Cardiac muscle cell (in vitro differentiated cells and primary cell): Measurements from ENCODE around the gene CHM. TPM values are rescaled to one million over a fixed set of nuclear protein-coding genes. Genes with fewer than 3 reads are reported as not detected.

Experiments
- DNase-seq, 2 donors: peaks; one replicate each; pipeline versions ENCODE4 v3.0.0 to v3.0.0-alpha.2; 2010 to 2017; ENCODE audit warnings: low read depth in 1 of 2, low spot score in 1 of 2
- H3K27ac ChIP-seq: fragments of 200-600 bp; sonication (generic); 2 replicates; pipeline ENCODE4 v1.5.1; 2016
- H3K27me3 ChIP-seq: fragments of 200-600 bp; sonication (generic); 2 replicates; pipeline ENCODE4 v1.6.0; 2016; ENCODE audit warnings: control low read depth
- H3K36me3 ChIP-seq: fragments of 200-600 bp; sonication (generic); 2 replicates; pipeline ENCODE4 v1.5.1; 2016; ENCODE audit warnings: control low read depth
- H3K4me1 ChIP-seq: fragments of 200-600 bp; sonication (generic); 2 replicates; pipeline ENCODE4 v1.8.1; 2017; ENCODE audit warnings: low read depth, mild to moderate bottlenecking, mixed run types
- H3K4me3 ChIP-seq: fragments of 200-600 bp; sonication (generic); 2 replicates; pipeline ENCODE4 v1.5.1; 2016; ENCODE audit warnings: mild to moderate bottlenecking
- H3K9me3 ChIP-seq: fragments of 200-600 bp; sonication (generic); 2 replicates; pipeline ENCODE4 v1.5.1; 2017; ENCODE audit warnings: low read depth, mild to moderate bottlenecking, control low read depth
- polyA plus RNA-seq: library from polyadenylated mRNA; unstranded; fragments of >200 nt; fragmentation: Nextera tagmentation; extraction: Ambion mirVana; gene quantifications from 2 replicates; pipeline ENCODE4 v1.2.1, GENCODE V29; 2016
- total RNA-seq: library from RNA; depleted of rRNA; stranded (reverse); fragments of >200 nt; gene quantifications from 2 replicates; pipeline ENCODE4 v1.2.3, GENCODE V29; 2016
- TF ChIP-seq, protein P1 (sequence below): IDR thresholded peaks from 2 replicates; pipeline ENCODE4 v1.5.1; 2012; ENCODE audit warnings: low read depth, mild to moderate bottlenecking, low read length

CHM gene
- total and polyA plus RNA-seq, 2 experiments from 2014 or later: 8.7 to 12.4 TPM

DNA sequence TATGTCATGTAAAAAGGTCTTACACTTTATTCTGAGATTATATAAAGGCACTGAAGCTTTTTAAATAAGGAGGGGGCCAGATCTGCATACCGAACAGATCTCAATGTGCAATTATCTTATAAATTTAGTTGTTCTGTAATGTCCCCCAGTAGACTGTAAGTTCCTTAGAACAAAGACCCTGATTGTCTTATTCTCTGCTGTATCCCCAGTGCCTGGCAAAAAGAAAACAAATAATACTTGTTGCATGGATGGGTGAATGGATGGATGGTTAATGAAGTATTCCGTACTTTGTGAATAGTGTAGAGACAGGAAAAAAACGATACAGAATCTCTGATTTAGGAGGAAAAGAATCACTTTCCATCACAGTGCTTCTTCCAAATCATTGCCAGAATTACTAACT is 141.5 kb downstream of the CHM start:
- no peaks in the 10 kb centered on the region for H3K27me3 ChIP-seq

DNA sequence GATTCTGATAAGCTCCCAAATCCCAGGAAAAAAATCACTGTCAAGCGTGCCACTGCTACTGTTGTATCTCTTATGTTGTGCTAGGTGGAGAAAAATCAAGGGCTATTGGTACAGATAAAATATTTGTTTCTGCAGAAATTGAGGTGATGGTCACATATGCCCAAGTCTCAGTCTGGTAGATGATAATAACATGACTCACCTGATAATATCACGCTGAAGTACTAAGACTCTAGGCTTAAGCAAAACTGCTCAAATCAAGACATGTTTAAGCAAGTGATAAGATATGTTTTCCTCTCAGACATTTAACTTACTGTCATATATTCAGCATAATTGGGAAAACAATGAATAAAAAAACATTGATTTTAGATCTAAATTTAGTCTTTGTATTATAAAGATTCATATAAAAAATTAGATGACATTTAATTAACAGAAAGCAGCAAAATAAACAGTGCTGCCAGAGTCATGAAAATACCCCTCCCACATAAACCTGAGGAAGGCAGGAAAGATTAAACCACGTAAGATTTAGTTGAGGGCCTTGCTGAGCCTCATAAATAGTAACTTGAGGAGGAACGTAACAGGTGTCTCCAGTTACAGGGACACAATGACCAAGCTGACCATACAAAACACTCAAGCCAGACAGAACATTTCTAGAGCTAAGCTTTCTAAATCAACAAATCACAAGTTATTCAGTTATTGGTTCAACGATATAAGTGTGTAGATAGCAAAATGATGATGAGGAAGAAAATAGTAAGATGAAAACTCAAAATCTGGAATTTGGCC is 143.5 kb downstream of the CHM start:
- H3K36me3 ChIP-seq: no peaks in the 10 kb centered on the region
- no peaks in the 10 kb centered on the region for H3K9me3 ChIP-seq
- no peaks in the 10 kb centered on the region for H3K4me1 ChIP-seq
- TF ChIP-seq, protein P1, sequence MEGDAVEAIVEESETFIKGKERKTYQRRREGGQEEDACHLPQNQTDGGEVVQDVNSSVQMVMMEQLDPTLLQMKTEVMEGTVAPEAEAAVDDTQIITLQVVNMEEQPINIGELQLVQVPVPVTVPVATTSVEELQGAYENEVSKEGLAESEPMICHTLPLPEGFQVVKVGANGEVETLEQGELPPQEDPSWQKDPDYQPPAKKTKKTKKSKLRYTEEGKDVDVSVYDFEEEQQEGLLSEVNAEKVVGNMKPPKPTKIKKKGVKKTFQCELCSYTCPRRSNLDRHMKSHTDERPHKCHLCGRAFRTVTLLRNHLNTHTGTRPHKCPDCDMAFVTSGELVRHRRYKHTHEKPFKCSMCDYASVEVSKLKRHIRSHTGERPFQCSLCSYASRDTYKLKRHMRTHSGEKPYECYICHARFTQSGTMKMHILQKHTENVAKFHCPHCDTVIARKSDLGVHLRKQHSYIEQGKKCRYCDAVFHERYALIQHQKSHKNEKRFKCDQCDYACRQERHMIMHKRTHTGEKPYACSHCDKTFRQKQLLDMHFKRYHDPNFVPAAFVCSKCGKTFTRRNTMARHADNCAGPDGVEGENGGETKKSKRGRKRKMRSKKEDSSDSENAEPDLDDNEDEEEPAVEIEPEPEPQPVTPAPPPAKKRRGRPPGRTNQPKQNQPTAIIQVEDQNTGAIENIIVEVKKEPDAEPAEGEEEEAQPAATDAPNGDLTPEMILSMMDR: no peak
- no peak overlapping the region for H3K27ac ChIP-seq
- DNase-seq: no peak
- no peak overlapping the region for H3K4me3 ChIP-seq
- H3K27me3 ChIP-seq: no peaks in the 10 kb centered on the region

More for the DNA sequence above, 141.5 kb downstream of the CHM start:
- no peak overlapping the region for H3K4me3 ChIP-seq
- no peaks in the 10 kb centered on the region for H3K9me3 ChIP-seq
- TF ChIP-seq, protein P1: no peak
- no peaks in the 10 kb centered on the region for H3K36me3 ChIP-seq
- H3K4me1 ChIP-seq: no peaks in the 10 kb centered on the region
- no peak for DNase-seq
- H3K27ac ChIP-seq: no peak overlapping the region

DNA sequence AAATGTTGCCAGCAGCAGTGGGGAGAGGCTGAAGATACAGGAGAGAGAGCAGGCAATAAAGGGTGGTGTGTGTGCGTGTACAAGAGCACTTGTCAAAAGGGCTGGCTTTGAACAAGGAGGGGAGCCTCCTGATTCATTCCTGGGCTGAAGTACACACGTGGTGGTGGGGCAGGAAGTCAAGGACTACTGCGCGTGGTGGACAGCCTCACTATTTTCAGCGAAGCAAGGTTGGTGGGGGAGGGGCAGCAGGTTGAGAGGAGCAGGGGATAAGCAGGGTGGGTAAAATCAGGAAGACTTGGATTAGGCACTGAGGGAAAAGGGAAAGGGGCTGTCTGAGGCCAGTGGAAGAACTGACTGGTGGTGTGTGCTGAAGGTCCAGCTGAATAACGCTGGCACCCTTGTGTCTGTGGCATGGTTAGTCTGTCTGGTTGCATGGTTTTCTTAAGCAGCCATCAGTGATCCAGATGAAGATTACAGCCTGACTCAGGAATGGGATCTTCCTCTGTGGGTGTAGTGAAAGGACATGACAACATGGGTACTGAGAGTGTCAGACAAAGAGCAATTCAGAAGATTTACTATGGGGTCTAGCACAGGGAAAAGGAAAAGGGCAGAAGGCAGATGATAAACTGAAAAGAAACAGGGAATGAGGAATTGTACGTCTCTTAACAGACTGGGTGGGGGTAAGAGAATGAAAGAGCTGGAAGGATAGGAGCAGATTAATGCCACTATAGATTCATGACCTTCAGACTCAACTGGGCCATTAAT is 149.8 kb downstream of the CHM start:
- Histone ChIP-seq H3K9me3 (no peaks in the 10 kb centered on the region), H3K4me3 (no peak overlapping the region), H3K36me3 (no peaks in the 10 kb centered on the region), H3K27ac (no peak overlapping the region), H3K27me3 (no peaks in the 10 kb centered on the region), H3K4me1 (no peaks in the 10 kb centered on the region)
- TF ChIP-seq, protein P1: no peak
- no peak for DNase-seq

DNA sequence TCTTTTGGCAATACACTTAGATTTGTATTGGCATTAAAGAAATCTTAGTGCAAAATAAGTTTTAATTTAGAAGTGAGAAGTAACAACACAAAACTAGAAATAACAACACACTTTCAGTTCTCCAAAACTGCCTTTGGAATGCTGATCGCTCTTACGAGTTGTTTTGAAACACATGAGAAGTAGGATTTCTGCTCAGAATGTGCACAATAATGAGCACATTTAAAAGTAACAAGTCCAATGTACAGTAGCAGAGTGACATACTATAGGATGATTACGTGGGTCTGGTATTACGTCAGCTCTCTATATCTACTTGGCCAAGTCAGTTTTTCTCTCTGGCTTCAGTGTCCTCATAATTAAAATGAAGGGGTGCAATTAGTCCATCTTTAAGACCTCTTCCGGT is 164.8 kb downstream of the CHM start:
- TF ChIP-seq, protein P1: no peak
- Histone ChIP-seq H3K27ac (no peak overlapping the region), H3K9me3 (no peaks in the 10 kb centered on the region), H3K36me3 (no peaks in the 10 kb centered on the region), H3K4me3 (no peak overlapping the region), H3K4me1 (no peaks in the 10 kb centered on the region), H3K27me3 (no peaks in the 10 kb centered on the region)
- no peak for DNase-seq

DNA sequence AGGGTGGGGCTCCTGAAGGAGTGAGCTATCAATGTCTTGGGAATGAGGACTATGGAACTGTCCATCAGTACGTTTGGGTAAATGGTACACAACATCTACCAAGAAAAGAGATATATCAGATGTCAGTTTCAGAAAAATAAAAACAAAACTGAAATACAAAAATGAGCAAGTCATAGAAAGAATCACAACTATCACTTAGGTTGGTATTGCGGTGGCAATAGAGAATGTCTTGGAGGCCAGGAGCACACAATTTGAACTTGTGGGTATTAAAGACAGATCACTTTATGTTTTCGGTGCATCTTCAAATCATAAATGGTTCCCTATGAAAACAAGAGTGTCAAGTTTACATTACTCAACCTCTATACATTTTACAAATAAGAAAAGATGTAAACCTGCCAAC is 176.8 kb downstream of the CHM start:
- Histone ChIP-seq H3K27ac (no peak overlapping the region), H3K9me3 (no peaks in the 10 kb centered on the region), H3K36me3 (no peaks in the 10 kb centered on the region), H3K4me3 (no peak overlapping the region), H3K4me1 (no peaks in the 10 kb centered on the region), H3K27me3 (no peaks in the 10 kb centered on the region)
- DNase-seq: no peak
- TF ChIP-seq, protein P1: no peak
